GM18511 (cell line): Measurements from ENCODE around the gene PTPN1.
"Not testable (repeated sequence)": the region's sequence is repeated elsewhere in the genome, so short reads cannot be mapped to it uniquely, and the experiment has no call there.

Source experiments
- ATAC-seq: cut with Tn5 transposase; IDR thresholded peaks from one replicate; pipeline ENCODE4 v1.9.1; 2021; ENCODE audit warnings: mild to moderate bottlenecking, moderate library complexity; ENCODE audit not compliant: unreplicated experiment

The PTPN1 gene

GRCh38 chr20:50509923-50510705 is at the start of gene PTPN1:
PTPN1 (plus strand) TSS chr20:50510383; CDS start chr20:50510528, 145 bp downstream.
- peak; percentile 92 for ATAC-seq

GRCh38 chr20:50460608-50461267 is 49.4 kb upstream of the PTPN1 start:
- no peak for ATAC-seq

GRCh38 chr20:50462093-50462690 is 48.0 kb upstream of the PTPN1 start:
- no peak for ATAC-seq

- ATAC-seq, result peak; percentile 62
These were observed 46.0 kb upstream of the PTPN1 start for GRCh38 chr20:50464026-50464724.

- ATAC-seq, result no peak
These were observed 45.2 kb upstream of the PTPN1 start for GRCh38 chr20:50464725-50465650.

- no peak for ATAC-seq
These were observed 43.0 kb upstream of the PTPN1 start for GRCh38 chr20:50467174-50467573.

GRCh38 chr20:50467718-50468356 is 42.3 kb upstream of the PTPN1 start:
- no peak for ATAC-seq

GRCh38 chr20:50468378-50468798 is 41.8 kb upstream of the PTPN1 start:
- no peak for ATAC-seq

- no peak for ATAC-seq
These were observed 40.9 kb upstream of the PTPN1 start for GRCh38 chr20:50469176-50469723.

- ATAC-seq, result no peak
These were observed 40.4 kb upstream of the PTPN1 start for GRCh38 chr20:50469796-50470195.

GRCh38 chr20:50470264-50470858 is 39.8 kb upstream of the PTPN1 start:
- no peak for ATAC-seq

GRCh38 chr20:50471231-50471630 is 39.0 kb upstream of the PTPN1 start:
- ATAC-seq, result no peak

- ATAC-seq, result no peak
These were observed 37.2 kb upstream of the PTPN1 start for GRCh38 chr20:50472693-50473664.

GRCh38 chr20:50474356-50474755 is 35.8 kb upstream of the PTPN1 start:
- ATAC-seq, result not testable (repeated sequence)

- ATAC-seq, result no peak
These were observed 34.4 kb upstream of the PTPN1 start for GRCh38 chr20:50475681-50476292.

GRCh38 chr20:50477239-50477872 is 32.8 kb upstream of the PTPN1 start:
- ATAC-seq, result no peak
